Chondrocyte (in vitro differentiated cells): ENCODE data around the gene RFC2. TPM values are rescaled to one million over a fixed set of nuclear protein-coding genes. Genes with fewer than 3 reads are reported as not detected.
"Not testable (repeated sequence)": the region's sequence is repeated elsewhere in the genome, so short reads cannot be mapped to it uniquely, and the experiment has no call there.

Experiments used
- DNase-seq: peaks from one replicate; pipeline ENCODE4 v3.0.0; 2021; ENCODE audit warnings: mixed read lengths, low spot score
- H3K27ac Mint-ChIP-seq: one replicate; pipeline ENCODE4 v1.8.0; 2021; ENCODE audit warnings: mild to moderate bottlenecking, moderate library complexity, mixed read lengths; ENCODE audit not compliant: unreplicated experiment
- H3K27me3 Mint-ChIP-seq: 2 replicates; pipeline ENCODE4 v1.8.0; 2021; ENCODE audit warnings: low read depth, mixed read lengths
- H3K36me3 Mint-ChIP-seq: 2 replicates; pipeline ENCODE4 v1.8.0; 2021; ENCODE audit warnings: low read depth, mixed read lengths
- H3K4me1 Mint-ChIP-seq: 2 replicates; pipeline ENCODE4 v1.8.0; 2021; ENCODE audit warnings: low read depth, mild to moderate bottlenecking, mixed read lengths
- H3K4me3 Mint-ChIP-seq: one replicate; pipeline ENCODE4 v1.8.0; 2021; ENCODE audit warnings: mild to moderate bottlenecking, moderate library complexity, mixed read lengths; ENCODE audit not compliant: unreplicated experiment
- H3K9me3 Mint-ChIP-seq: 2 replicates; pipeline ENCODE4 v1.8.0; 2021; ENCODE audit warnings: low read depth, mixed read lengths
- total RNA-seq: library from RNA; stranded (reverse); gene quantifications from 3 replicates; pipeline ENCODE4 v1.2.1, GENCODE V29; 2021
- TF ChIP-seq, protein P1 (sequence below): fragments of 200-600 bp; sonication (generic); IDR thresholded peaks from 2 replicates; pipeline ENCODE4 v1.5.0; 2021; ENCODE audit warnings: antibody characterized with exemption, mild to moderate bottlenecking, moderate library complexity

The RFC2 gene
- total RNA-seq, 1 donor from 2014 or later = 11.0 TPM

DNA sequence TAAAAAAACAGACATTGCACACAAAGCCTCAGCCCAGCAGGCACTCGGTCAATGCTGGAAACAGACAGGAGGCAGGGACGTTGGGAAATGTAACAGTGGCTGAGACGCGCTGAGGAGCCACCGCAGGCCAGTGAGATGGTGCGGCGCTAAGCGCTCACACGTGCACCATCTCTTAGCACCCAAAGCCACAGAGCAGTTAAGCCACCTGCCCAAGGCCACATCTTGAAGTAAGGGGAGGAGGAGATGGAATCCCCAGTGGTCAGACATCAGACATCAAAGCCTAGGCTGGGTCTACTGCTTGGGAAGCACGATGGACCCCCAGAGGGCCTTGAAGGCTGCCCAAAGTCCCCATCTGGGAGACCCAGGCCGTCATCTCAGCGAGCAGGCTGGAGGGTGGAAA is 28.8 kb downstream of the RFC2 start:
- Mint-ChIP-seq H3K27ac (no peak overlapping the region), H3K9me3 (no peaks in the 10 kb centered on the region), H3K4me3 (no peak overlapping the region), H3K4me1 (no peaks in the 10 kb centered on the region), H3K36me3 (peaks cover 3% of the 10 kb centered on the region), H3K27me3 (no peaks in the 10 kb centered on the region)
- TF ChIP-seq, protein P1, sequence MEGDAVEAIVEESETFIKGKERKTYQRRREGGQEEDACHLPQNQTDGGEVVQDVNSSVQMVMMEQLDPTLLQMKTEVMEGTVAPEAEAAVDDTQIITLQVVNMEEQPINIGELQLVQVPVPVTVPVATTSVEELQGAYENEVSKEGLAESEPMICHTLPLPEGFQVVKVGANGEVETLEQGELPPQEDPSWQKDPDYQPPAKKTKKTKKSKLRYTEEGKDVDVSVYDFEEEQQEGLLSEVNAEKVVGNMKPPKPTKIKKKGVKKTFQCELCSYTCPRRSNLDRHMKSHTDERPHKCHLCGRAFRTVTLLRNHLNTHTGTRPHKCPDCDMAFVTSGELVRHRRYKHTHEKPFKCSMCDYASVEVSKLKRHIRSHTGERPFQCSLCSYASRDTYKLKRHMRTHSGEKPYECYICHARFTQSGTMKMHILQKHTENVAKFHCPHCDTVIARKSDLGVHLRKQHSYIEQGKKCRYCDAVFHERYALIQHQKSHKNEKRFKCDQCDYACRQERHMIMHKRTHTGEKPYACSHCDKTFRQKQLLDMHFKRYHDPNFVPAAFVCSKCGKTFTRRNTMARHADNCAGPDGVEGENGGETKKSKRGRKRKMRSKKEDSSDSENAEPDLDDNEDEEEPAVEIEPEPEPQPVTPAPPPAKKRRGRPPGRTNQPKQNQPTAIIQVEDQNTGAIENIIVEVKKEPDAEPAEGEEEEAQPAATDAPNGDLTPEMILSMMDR = no peak
- no peak for DNase-seq

DNA sequence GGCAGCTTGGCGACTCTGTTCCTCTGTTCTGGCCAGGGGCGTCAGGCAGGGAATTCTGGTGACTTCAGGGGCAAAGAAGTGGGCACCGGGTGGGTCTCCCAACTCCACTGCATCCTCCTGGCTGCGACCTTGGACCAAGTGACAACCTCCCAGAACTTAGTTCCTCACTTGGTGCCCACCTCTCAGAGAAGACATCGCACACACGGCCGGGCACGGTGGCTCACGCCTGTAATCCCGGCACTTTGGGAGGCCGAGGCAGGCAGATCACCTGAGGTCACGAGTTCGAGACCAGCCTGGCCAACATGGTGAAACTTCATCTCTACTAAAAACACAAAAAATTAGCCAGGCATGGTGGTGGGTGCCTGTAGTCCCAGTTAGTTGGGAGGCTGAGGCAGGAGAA is 29.3 kb downstream of the RFC2 start:
- DNase-seq, H3K27me3 Mint-ChIP-seq, H3K36me3 Mint-ChIP-seq, H3K4me3 Mint-ChIP-seq, H3K27ac Mint-ChIP-seq, H3K9me3 Mint-ChIP-seq, H3K4me1 Mint-ChIP-seq: not testable (repeated sequence)

DNA sequence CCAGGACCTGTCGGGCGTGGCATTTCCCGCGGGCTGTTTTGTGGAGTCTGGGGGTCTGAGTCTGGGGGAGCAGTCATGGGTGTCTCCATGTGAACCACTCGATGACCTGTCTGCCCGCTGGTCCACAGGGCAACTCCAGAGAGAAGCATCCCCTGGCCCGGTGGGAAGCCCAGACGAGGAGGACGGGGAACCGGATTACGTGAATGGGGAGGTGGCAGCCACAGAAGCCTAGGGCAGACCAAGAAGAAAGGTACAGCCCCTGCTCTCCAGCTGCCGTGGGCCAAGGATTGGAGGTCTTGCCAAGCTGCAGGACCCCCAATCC is 29.7 kb downstream of the RFC2 start:
- no peak for DNase-seq
- Mint-ChIP-seq H3K27ac (no peak overlapping the region), H3K9me3 (no peaks in the 10 kb centered on the region), H3K4me1 (no peaks in the 10 kb centered on the region), H3K27me3 (no peaks in the 10 kb centered on the region), H3K36me3 (peaks cover 3% of the 10 kb centered on the region), H3K4me3 (no peak overlapping the region)
- TF ChIP-seq, protein P1 = no peak

DNA sequence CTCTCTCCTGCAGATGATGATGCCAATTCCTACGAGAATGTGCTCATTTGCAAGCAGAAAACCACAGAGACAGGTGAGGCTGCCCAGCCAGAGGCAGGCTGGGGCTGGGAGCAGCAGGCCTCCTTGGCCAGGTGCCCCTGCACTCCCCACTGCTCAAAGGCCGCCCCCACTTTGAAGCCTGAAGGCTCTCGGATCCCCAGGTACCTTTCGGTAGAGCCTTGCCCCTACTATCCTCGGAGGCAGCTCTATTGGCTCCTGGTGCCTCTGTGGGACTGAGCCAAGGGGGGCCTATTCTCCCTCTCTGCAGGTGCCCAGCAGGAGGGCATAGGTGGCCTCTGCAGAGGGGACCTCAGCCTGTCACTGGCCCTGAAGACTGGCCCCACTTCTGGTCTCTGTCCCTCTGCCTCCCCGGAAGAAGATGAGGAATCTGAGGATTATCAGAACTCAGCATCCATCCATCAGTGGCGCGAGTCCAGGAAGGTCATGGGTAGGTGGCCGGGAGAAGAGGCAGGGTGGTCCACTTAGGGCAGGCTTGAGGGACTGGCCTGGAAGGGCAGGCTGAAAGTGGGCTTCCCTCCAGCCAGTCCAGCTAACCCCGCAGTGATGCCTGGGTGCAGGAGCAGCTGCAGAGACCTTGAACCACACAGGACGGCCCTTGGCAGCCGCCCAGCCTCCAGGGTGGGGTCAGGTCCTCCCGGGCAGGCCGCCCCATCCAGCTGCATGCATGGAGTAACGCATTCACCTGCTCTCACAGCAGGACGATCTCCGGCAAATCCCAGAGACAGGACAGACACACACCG is 30.3 kb downstream of the RFC2 start:
- TF ChIP-seq, protein P1 = no peak
- Mint-ChIP-seq H3K4me3 (no peak overlapping the region), H3K27me3 (no peaks in the 10 kb centered on the region), H3K36me3 (peaks cover 3% of the 10 kb centered on the region), H3K4me1 (no peaks in the 10 kb centered on the region), H3K27ac (no peak overlapping the region), H3K9me3 (no peaks in the 10 kb centered on the region)
- DNase-seq = no peak

DNA sequence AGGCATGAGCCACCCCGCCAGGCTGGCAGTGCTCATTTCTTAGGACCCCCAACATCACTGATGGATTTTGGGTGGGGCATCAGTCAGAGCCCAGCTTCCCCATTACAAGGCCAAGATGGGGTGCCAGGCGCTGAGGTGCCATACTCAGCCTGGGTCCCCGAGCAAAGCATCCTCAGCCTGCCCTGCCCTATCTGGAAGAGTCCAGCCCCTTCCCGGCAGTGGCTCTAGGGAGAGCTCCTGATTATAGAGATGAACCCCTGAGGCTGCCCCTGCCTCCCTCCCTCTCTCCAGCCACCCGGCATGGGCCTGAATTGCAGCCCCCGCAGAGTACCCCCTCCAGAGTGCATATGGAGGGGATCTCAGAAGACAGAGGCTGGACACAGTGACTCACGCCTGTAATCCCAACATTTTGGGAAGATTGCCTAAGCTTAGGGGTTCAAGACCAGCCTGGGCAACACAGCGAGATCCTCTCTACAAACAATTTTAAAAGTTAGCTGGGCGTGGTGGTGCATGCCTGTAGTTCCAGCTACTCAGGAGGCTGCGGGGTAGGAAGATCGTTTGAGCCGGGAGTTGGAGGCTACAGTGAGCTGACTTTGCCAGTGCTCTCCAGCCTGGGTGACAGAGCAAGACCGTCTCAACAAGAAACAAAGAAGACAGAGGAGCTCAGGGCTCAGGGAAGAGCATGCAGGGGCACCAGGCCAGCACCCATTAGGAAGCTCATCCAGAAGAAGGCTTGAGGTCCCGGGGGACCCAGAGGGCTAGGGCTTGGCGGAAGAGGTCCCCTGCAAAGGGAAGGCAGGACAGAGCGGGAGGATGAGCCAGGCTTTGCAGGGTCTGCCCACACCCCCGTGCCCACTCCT is 31.1 kb downstream of the RFC2 start:
- Mint-ChIP-seq H3K27me3 (no peaks in the 10 kb centered on the region), H3K4me1 (no peaks in the 10 kb centered on the region), H3K27ac (no peak overlapping the region), H3K36me3 (peaks cover 3% of the 10 kb centered on the region), H3K9me3 (no peaks in the 10 kb centered on the region), H3K4me3 (no peak overlapping the region)
- TF ChIP-seq, protein P1 = no peak
- DNase-seq = no peak
